ENCODE results near the gene FAXDC2.
"Not testable (repeated sequence)": the region's sequence is repeated elsewhere in the genome, so short reads cannot be mapped to it uniquely, and the experiment has no call there.

The FAXDC2 gene

GRCh38 chr5:154823605-154824004, 26.8 kb downstream of the FAXDC2 start:
- Mint-ChIP-seq H3K27ac (peak overlapping the region; percentile 81), H3K4me1 (peaks cover 10% of the 10 kb centered on the region), H3K36me3 (ENCODE audit: low read depth) (peaks cover 67% of the 10 kb centered on the region), H3K9me3 (no peaks in the 10 kb centered on the region), H3K4me3 (no peak overlapping the region), H3K27me3 (ENCODE audit: low read depth, poor library complexity) (peaks cover 3% of the 10 kb centered on the region)
- no peak for TF ChIP-seq CTCF (IDR thresholded peaks at IDR 0.05)
- no peak for DNase-seq

- H3K9me3 Mint-ChIP-seq: not testable (repeated sequence)
- H3K27ac Mint-ChIP-seq: peak overlapping the region; percentile 81
These were observed 27.5 kb downstream of the FAXDC2 start for GRCh38 chr5:154822896-154823295.

GRCh38 chr5:154820383-154820782, 30.0 kb downstream of the FAXDC2 start:
- no peak for DNase-seq
- Mint-ChIP-seq H3K36me3 (ENCODE audit: low read depth) (peaks cover 72% of the 10 kb centered on the region), H3K9me3 (no peaks in the 10 kb centered on the region), H3K27ac (peak overlapping the region; percentile 42), H3K4me1 (peaks cover 12% of the 10 kb centered on the region), H3K4me3 (no peak overlapping the region), H3K27me3 (ENCODE audit: low read depth, poor library complexity) (no peaks in the 10 kb centered on the region)
- no peak for TF ChIP-seq CTCF (IDR thresholded peaks at IDR 0.05)

More at GRCh38 chr5:154822896-154823295, 27.5 kb downstream of the FAXDC2 start:
- H3K4me3 Mint-ChIP-seq; H3K27me3 Mint-ChIP-seq (ENCODE audit: low read depth, poor library complexity); DNase-seq: not testable (repeated sequence)
- peaks cover 12% of the 10 kb centered on the region for H3K4me1 Mint-ChIP-seq
- H3K36me3 Mint-ChIP-seq (ENCODE audit: low read depth): peaks cover 67% of the 10 kb centered on the region

- no peaks in the 10 kb centered on the region for H3K27me3 Mint-ChIP-seq (ENCODE audit: low read depth, poor library complexity)
- DNase-seq: no peak
- TF ChIP-seq CTCF (IDR thresholded peaks at IDR 0.05): no peak
- peaks cover 80% of the 10 kb centered on the region for H3K36me3 Mint-ChIP-seq (ENCODE audit: low read depth)
- H3K4me3 Mint-ChIP-seq: no peak overlapping the region
- peak overlapping the region; percentile 64 for H3K27ac Mint-ChIP-seq
- peaks cover 12% of the 10 kb centered on the region for H3K4me1 Mint-ChIP-seq
- H3K9me3 Mint-ChIP-seq: no peaks in the 10 kb centered on the region
These were observed 30.9 kb downstream of the FAXDC2 start for GRCh38 chr5:154819546-154819945.

GRCh38 chr5:154818471-154819116, 31.8 kb downstream of the FAXDC2 start:
- Mint-ChIP-seq H3K4me1 (peaks cover 12% of the 10 kb centered on the region), H3K9me3 (no peaks in the 10 kb centered on the region), H3K36me3 (ENCODE audit: low read depth) (peaks cover 86% of the 10 kb centered on the region), H3K27ac (peak overlapping the region; percentile 89), H3K27me3 (ENCODE audit: low read depth, poor library complexity) (no peaks in the 10 kb centered on the region), H3K4me3 (no peak overlapping the region)
- no peak for TF ChIP-seq CTCF (IDR thresholded peaks at IDR 0.05)
- no peak for DNase-seq

- TF ChIP-seq CTCF (IDR thresholded peaks at IDR 0.05): no peak
- Mint-ChIP-seq H3K36me3 (ENCODE audit: low read depth) (peaks cover 87% of the 10 kb centered on the region), H3K4me3 (no peak overlapping the region), H3K27me3 (ENCODE audit: low read depth, poor library complexity) (no peaks in the 10 kb centered on the region), H3K27ac (peak overlapping the region; percentile 25), H3K9me3 (no peaks in the 10 kb centered on the region), H3K4me1 (peaks cover 12% of the 10 kb centered on the region)
- DNase-seq: no peak
These were observed 32.6 kb downstream of the FAXDC2 start for GRCh38 chr5:154817815-154818214.
